K562 (cell line): Measurements from ENCODE around the gene BCL2L12. TPM values are rescaled to one million over a fixed set of nuclear protein-coding genes. Genes with fewer than 3 reads are reported as not detected.

Experiments used
- ATAC-seq: fragments of 200-7000 bp; cut with Tn5 transposase; 3 replicates; pipeline ENCODE4 v1.9.1; 2020; ENCODE audit warnings: moderate library complexity
- BruUV-seq: library from RNA; stranded (reverse); fragments of 400-500 nt; replicated peaks from 2 replicates; lab custom pipeline; 2021; lab: Mats Ljungman, UMichigan
- CTCF ChIA-PET: fragments of 300-600 bp; formaldehyde crosslinking; extraction: SDS; loops from one replicate; lab custom pipeline; 2021; ENCODE audit warnings: low intra/inter-chr PET ratio; lab: Yijun Ruan, JAX
- POLR2A ChIA-PET: fragments of 300-600, 350-650 bp; sonication (Branson Sonifier 250); formaldehyde crosslinking; extraction: SDS; loops from one replicate; lab custom pipeline; 2021; ENCODE audit warnings: antibody characterized with exemption, inconsistent platforms; lab: Yijun Ruan, JAX
- DNase-seq, 4 experiments: peaks; one replicate each; pipeline versions ENCODE4 v3.0.0 to v3.0.0-alpha.2; 2011 to 2018; ENCODE audit warnings: low spot score in 3 of 4, mixed read lengths in 3 of 4; ENCODE audit errors: extremely low read depth in 1 of 4
- FAIRE-seq: peaks from 2 replicates; lab custom pipeline; 2011; peaks lifted over from hg19 to GRCh38; lab: Jason Lieb, UNC
- H2AFZ ChIP-seq: 2 replicates; pipeline ENCODE4 v1.6.0; 2011; ENCODE audit warnings: low read depth, low read length, control low read depth, inconsistent platforms
- H3K27ac ChIP-seq: fragments of 200-600 bp; 3 replicates; pipeline ENCODE4 v1.8.0; 2011; ENCODE audit warnings: low read depth, mild to moderate bottlenecking, control low read depth, inconsistent platforms, low read length, moderate library complexity, mixed read lengths; ENCODE audit errors: extremely low read depth
- H3K27me3 ChIP-seq, 2 experiments: fragments of 300-600 bp in 1 of 2; 2 replicates in 1 of 2; 3 replicates in 1 of 2; pipeline versions ENCODE4 v1.6.0 to v1.8.0; 2011; ENCODE audit warnings: inconsistent platforms in 2 of 2, low read length in 2 of 2, mild to moderate bottlenecking in 1 of 2, mixed read lengths in 1 of 2, moderate library complexity in 1 of 2; ENCODE audit not compliant: control insufficient read depth in 2 of 2, insufficient read depth in 2 of 2
- H3K36me3 ChIP-seq: fragments of 300-600 bp; 3 replicates; pipeline ENCODE4 v1.8.0; 2011; ENCODE audit warnings: mild to moderate bottlenecking, low read length, inconsistent platforms; ENCODE audit not compliant: control insufficient read depth, insufficient read depth
- H3K4me1 ChIP-seq, 2 experiments: fragments of 200-600 bp in 1 of 2; replicated peaks in 1 of 2; 2 replicates in 1 of 2; 3 replicates in 1 of 2; pipeline versions ENCODE4 v1.5.1 to v1.8.0; 2011; ENCODE audit warnings: inconsistent platforms in 2 of 2, low read length in 2 of 2, mild to moderate bottlenecking in 1 of 2, mixed read lengths in 1 of 2, moderate library complexity in 1 of 2; ENCODE audit not compliant: control insufficient read depth in 2 of 2, insufficient read depth in 2 of 2
- H3K4me2 ChIP-seq: 2 replicates; pipeline ENCODE4 v1.6.1; 2011; ENCODE audit warnings: low read length, control low read depth, inconsistent platforms, mixed read lengths; ENCODE audit not compliant: insufficient read depth
- H3K4me3 ChIP-seq: fragments of 200-600 bp; sonication (generic), shearing (Covaris generic); 2 replicates; pipeline ENCODE4 v1.5.1; 2016; ENCODE audit warnings: control low read depth, inconsistent platforms
- H3K79me2 ChIP-seq: fragments of 200-600 bp; 3 replicates; pipeline ENCODE4 v1.8.0; 2011; ENCODE audit warnings: low read length, inconsistent platforms; ENCODE audit not compliant: control insufficient read depth, insufficient read depth
- H3K9ac ChIP-seq, 2 experiments: 2 replicates each; pipeline versions ENCODE4 v1.6.0 to v1.6.1; 2011; ENCODE audit warnings: low read depth in 2 of 2, low read length in 2 of 2, control low read depth in 1 of 2, inconsistent platforms in 1 of 2, mild to moderate bottlenecking in 1 of 2, mixed read lengths in 1 of 2; ENCODE audit not compliant: insufficient read depth in 1 of 2
- H3K9me1 ChIP-seq: one replicate; pipeline ENCODE4 v1.6.0; 2011; ENCODE audit warnings: inconsistent platforms, mild to moderate bottlenecking, low read length, moderate library complexity; ENCODE audit not compliant: control insufficient read depth, insufficient read depth
- H3K9me3 ChIP-seq: replicated peaks from 2 replicates; pipeline ENCODE4 v1.5.1; 2011; ENCODE audit warnings: low read depth, low read length, inconsistent platforms; ENCODE audit not compliant: control insufficient read depth, insufficient read depth
- H4K20me1 ChIP-seq: replicated peaks from 2 replicates; pipeline ENCODE4 v1.6.1; 2011; ENCODE audit warnings: low read length, inconsistent platforms, mixed read lengths; ENCODE audit not compliant: control insufficient read depth, insufficient read depth
- CREB1 ChIP-seq, 2 experiments: sonication (generic) in 1 of 2; formaldehyde crosslinking in 1 of 2; IDR thresholded peaks; 2 replicates each; pipeline versions ENCODE4 v1.6.1 to v1.8.0; 2012 to 2022; ENCODE audit warnings: inconsistent platforms in 1 of 2, mild to moderate bottlenecking in 1 of 2, missing genetic modification reagents in 1 of 2, moderate library complexity in 1 of 2
- EGR1 ChIP-seq: fragments of 450-650 bp; conservative IDR thresholded peaks from 2 replicates; pipeline ENCODE4 v1.6.1; 2017; ENCODE audit warnings: mild to moderate bottlenecking
- ELF4 ChIP-seq: fragments of 450-650 bp; formaldehyde crosslinking; IDR thresholded peaks from 2 replicates; pipeline ENCODE4 v1.4.0; 2022; ENCODE audit warnings: missing genetic modification characterization
- JUND ChIP-seq, 2 experiments: IDR thresholded peaks; 2 replicates in 1 of 2; 3 replicates in 1 of 2; pipeline ENCODE4 v1.6.1; 2011; ENCODE audit warnings: borderline replicate concordance in 2 of 2, low read depth in 2 of 2, low read length in 2 of 2, improper control_type of control experiment in 1 of 2, missing biosample characterization in 1 of 2, missing genetic modification characterization in 1 of 2, missing genetic modification reagents in 1 of 2
- L3MBTL2 ChIP-seq: fragments of 450-650 bp; IDR thresholded peaks from 2 replicates; pipeline ENCODE4 v1.6.1; 2016; ENCODE audit warnings: mild to moderate bottlenecking, moderate library complexity
- MCM3 ChIP-seq: fragments of 450-650 bp; IDR thresholded peaks from 2 replicates; pipeline ENCODE4 v1.6.1; 2016
- NBN ChIP-seq: fragments of 450-650 bp; IDR thresholded peaks from 2 replicates; pipeline ENCODE4 v1.6.1; 2016; ENCODE audit warnings: low read depth, mild to moderate bottlenecking
- POLR2B ChIP-seq: fragments of 450-650 bp; IDR thresholded peaks from 2 replicates; pipeline ENCODE4 v1.6.1; 2018; ENCODE audit warnings: low read depth; ENCODE audit not compliant: partially characterized antibody
- RBM34 ChIP-seq: fragments of 200-400 bp; formaldehyde crosslinking; IDR thresholded peaks from 2 replicates; pipeline ENCODE4 v1.6.1; 2018; ENCODE audit warnings: low read length, borderline replicate concordance; ENCODE audit not compliant: insufficient read depth
- RCOR1 ChIP-seq, 2 experiments: IDR thresholded peaks; 2 replicates each; pipeline ENCODE4 v1.6.1; 2012; ENCODE audit warnings: low read depth in 2 of 2, low read length in 2 of 2, borderline replicate concordance in 1 of 2, improper control_type of control experiment in 1 of 2
- SP1 ChIP-seq: sonication (generic); formaldehyde crosslinking; IDR thresholded peaks from 2 replicates; pipeline ENCODE4 v1.8.1; 2022; ENCODE audit warnings: mild to moderate bottlenecking, missing genetic modification reagents
- TOE1 ChIP-seq, 2 experiments: fragments of 450-650 bp in 1 of 2; sonication (generic) in 1 of 2; formaldehyde crosslinking in 1 of 2; IDR thresholded peaks; 2 replicates each; pipeline versions ENCODE4 v1.7.1 to v1.8.0; 2016 to 2022; ENCODE audit warnings: borderline replicate concordance in 2 of 2, mild to moderate bottlenecking in 2 of 2, antibody characterized with exemption in 1 of 2, inconsistent platforms in 1 of 2, low read depth in 1 of 2, missing genetic modification reagents in 1 of 2, moderate library complexity in 1 of 2
- TRIM24 ChIP-seq, 2 experiments: fragments of 450-650 bp; IDR thresholded peaks; 2 replicates each; pipeline ENCODE4 v1.6.1; 2016
- ZBTB2 ChIP-seq: fragments of 450-650 bp; IDR thresholded peaks from 2 replicates; pipeline ENCODE4 v1.6.1; 2016; ENCODE audit warnings: antibody characterized with exemption
- ZNF175 ChIP-seq: fragments of 200-800 bp; sonication (Bioruptor generic); IDR thresholded peaks from 2 replicates; pipeline ENCODE4 v1.6.1; 2016; ENCODE audit warnings: low read depth, mild to moderate bottlenecking, missing genetic modification characterization, missing compliant biosample characterization
- ZNF316 ChIP-seq: fragments of 450-650 bp; IDR thresholded peaks from 2 replicates; pipeline ENCODE4 v1.6.1; 2016
- ZNF740 ChIP-seq, 3 experiments: fragments of 200-800 bp in 1 of 3; sonication (Bioruptor generic) in 1 of 3; sonication (generic) in 1 of 3; formaldehyde crosslinking in 1 of 3; IDR thresholded peaks; 2 replicates each; pipeline versions ENCODE4 v1.6.1 to v1.8.0; 2016 to 2022; ENCODE audit warnings: mild to moderate bottlenecking in 2 of 3, missing compliant biosample characterization in 2 of 3, missing genetic modification characterization in 2 of 3, missing genetic modification reagents in 1 of 3
- whole genome bisulfite sequencing: fragments of 100-300 bp; shearing (Covaris generic); methylation state at CpG from one replicate; pipeline ENCODE4 v1.1.6; 2016; ENCODE audit warnings: low coverage, mixed read lengths; ENCODE audit not compliant: insufficient coverage; ENCODE audit errors: missing lambda C conversion rate; 5-methylcytosine and 5-hydroxymethylcytosine counted together
- in situ Hi-C: fragments of 300-500 bp; cut with MboI; formaldehyde crosslinking; loops from 4 replicates; pipeline ENCODE4 v1.15.0; 2018; ENCODE audit warnings: inconsistent platforms, mixed read lengths
- intact Hi-C: fragments of 100-400 bp; cut with micrococcal nuclease; formaldehyde crosslinking; loops from 2 replicates; pipeline ENCODE4 v1.14.2; 2022
- polyA plus RNA-seq, 8 experiments: library from polyadenylated mRNA; depleted of rRNA in 4 of 8; stranded (reverse) in 5 of 8; unstranded in 3 of 8; fragments of >200 nt; fragmentation: Nextera tagmentation in 2 of 8; fragmentation: Illumina TruSeq in 1 of 8; extraction: Ambion mirVana in 2 of 8; extraction: Trizol in 1 of 8; gene quantifications; 2 replicates each; pipeline versions ENCODE4 v1.2.1 to v1.2.3, GENCODE V29; 2011 to 2014; ENCODE audit warnings: inconsistent platforms in 1 of 8, missing spikeins in 1 of 8
- total RNA-seq, 7 experiments: library from RNA; depleted of rRNA in 6 of 7; stranded (reverse); fragments of >200 nt in 6 of 7; fragmentation: Illumina TruSeq in 2 of 7; extraction: Trizol in 2 of 7; gene quantifications; 2 replicates each; pipeline versions ENCODE4 v1.2.1 to v1.2.3, GENCODE V29; 2011 to 2021; ENCODE audit warnings: low replicate concordance in 1 of 7

Gene BCL2L12
- total and polyA plus RNA-seq, 9 of the 15 experiments (the other 6 are each of a cell fraction or from before 2014, with no cell fraction given), result 7.4 to 263 (median 81.2) TPM

- TF ChIP-seq L3MBTL2 (peak; percentile 61; the same call in 1 of the 2 replicates), ZNF175 (CRISPR knock-in tag) (0 out of 2 replicates have a peak, but pooled peaks have one; percentile 22), MCM3 (no peak)
Measured at GRCh38 chr19:49710372-49710951, 44.7 kb downstream of the BCL2L12 start (continued).

- in situ Hi-C loops (no loop called here), intact Hi-C loops (loop anchor here (10.0 kb wide), 1 partner anchor 162 kb away; the partner anchor contains the start of genes AKT1S1 and TBC1D17)
- no peaks in the 10 kb centered on the region for H3K9me3 ChIP-seq
- H3K4me3 ChIP-seq, result peak overlapping the region; percentile 34
- peak overlapping the region; percentile 88 for H3K4me2 ChIP-seq
- POLR2A ChIA-PET, result no interaction called here
- no peaks in the 10 kb centered on the region for H3K27me3 ChIP-seq
- CTCF ChIA-PET, result no interaction called here
- H3K79me2 ChIP-seq, result no peaks in the 10 kb centered on the region
- FAIRE-seq, result peak; percentile 97
- BruUV-seq, result no TSS peak
- DNase-seq, result peak; percentile 95 to 97 (median 96)
- no peaks in the 10 kb centered on the region for H3K9me1 ChIP-seq
- peak overlapping the region; percentile 50; the same call in 2 of the 3 replicates for H3K27ac ChIP-seq
- H4K20me1 ChIP-seq, result no peaks in the 10 kb centered on the region
- peak overlapping the region; percentile 93 for H2AFZ ChIP-seq
- peak; percentile 91 for ATAC-seq
- peaks cover 19 to 33% of the 10 kb centered on the region in 2 experiments; a peak in 4 of 5 replicates for H3K4me1 ChIP-seq
- peak overlapping the region; percentile 31 to 83 for H3K9ac ChIP-seq
- H3K36me3 ChIP-seq, result no peaks in the 10 kb centered on the region
- 23% methylated on average over 8 of the region's 20 CpGs for WGBS
- TF ChIP-seq TRIM24 (IDR thresholded peaks at IDR 0.05), result peak in 1 of 2 experiments; percentile 67; a peak in 2 of 4 replicates
- TF ChIP-seq TOE1 (IDR thresholded peaks at IDR 0.05; ENCODE audit: borderline replicate concordance), result no peak
- no peak for TF ChIP-seq TOE1 (CRISPR knock-in tag; IDR thresholded peaks at IDR 0.05; ENCODE audit: borderline replicate concordance, low read depth)
- TF ChIP-seq RBM34, result no peak
- peak; percentile 97 for TF ChIP-seq ZNF740 (CRISPR knock-in tag; IDR thresholded peaks at IDR 0.05)
- TF ChIP-seq ZNF740 (tag; IDR thresholded peaks at IDR 0.05), result peak in 1 of 2 experiments; percentile 66; a peak in 2 of 4 replicates
- peak; percentile 23 for TF ChIP-seq POLR2B
- peak; percentile 77; the same call in 1 of the 2 replicates for TF ChIP-seq NBN
- peak; percentile 79 for TF ChIP-seq SP1
- 0 out of 4 replicates have a peak, but pooled peaks of 1 of the 2 experiments have one; percentile 31 for TF ChIP-seq RCOR1 (IDR thresholded peaks at IDR 0.05; ENCODE audit: borderline replicate concordance in 1 of 2, low read depth in 2 of 2, low read length in 2 of 2)
- TF ChIP-seq EGR1, result peak; percentile 96
- TF ChIP-seq ZNF316, result peak; percentile 96
- no peak for TF ChIP-seq CREB1 (IDR thresholded peaks at IDR 0.05)
- TF ChIP-seq CREB1 (CRISPR knock-in tag; IDR thresholded peaks at IDR 0.05), result 0 out of 2 replicates have a peak, but pooled peaks have one; percentile 54
- TF ChIP-seq ZBTB2, result peak; percentile 39; the same call in 1 of the 2 replicates
- peak; percentile 61; the same call in 1 of the 2 replicates for TF ChIP-seq ELF4 (CRISPR knock-in tag)
- no peak; the same call in 1 of the 2 replicates for TF ChIP-seq JUND (IDR thresholded peaks at IDR 0.05; ENCODE audit: borderline replicate concordance, low read depth, low read length)
- peak; percentile 25; the same call in 1 of the 3 replicates for TF ChIP-seq JUND (tag; IDR thresholded peaks at IDR 0.05; ENCODE audit: borderline replicate concordance, low read depth, low read length)
Measured at GRCh38 chr19:49712397-49712859, 46.7 kb downstream of the BCL2L12 start.
